ENCODE data around the gene MRPS12.

MRPS12 gene

GRCh38 chr19:38917921-38918491 lies 12.7 kb upstream of the MRPS12 start:
- peaks cover 0 to 33% (median 4%) of the 10 kb centered on the region in 3 donors for H3K36me3 ChIP-seq
- no peak for TF ChIP-seq CTCF (IDR thresholded peaks at IDR 0.05)
- intact Hi-C loops (cut with DNase I; ENCODE audit: low total_unique reads): no loop called here
- no peak overlapping the region for H3K4me3 ChIP-seq
- no peak overlapping the region for H3K27ac ChIP-seq
- no peaks in the 10 kb centered on the region for H3K27me3 ChIP-seq
- H3K4me1 ChIP-seq: no peaks in the 10 kb centered on the region
- DNase-seq: peak in 1 of 2 donors; percentile 49
- no peaks in the 10 kb centered on the region for H3K9me3 ChIP-seq

GRCh38 chr19:38918526-38918925 lies 12.2 kb upstream of the MRPS12 start:
- DNase-seq: peak in 1 of 2 donors; percentile 48
- Histone ChIP-seq H3K9me3 (no peaks in the 10 kb centered on the region), H3K27me3 (no peaks in the 10 kb centered on the region), H3K36me3 (peaks cover 0 to 33% (median 4%) of the 10 kb centered on the region in 3 donors), H3K4me1 (no peaks in the 10 kb centered on the region), H3K27ac (no peak overlapping the region), H3K4me3 (no peak overlapping the region)
- no peak for TF ChIP-seq CTCF (IDR thresholded peaks at IDR 0.05)
- intact Hi-C loops (cut with DNase I; ENCODE audit: low total_unique reads): no loop called here

GRCh38 chr19:38919837-38920601 lies 10.7 kb upstream of the MRPS12 start:
- Histone ChIP-seq H3K36me3 (peaks cover 4 to 42% (median 5%) of the 10 kb centered on the region in 3 donors), H3K27me3 (no peaks in the 10 kb centered on the region), H3K4me1 (no peaks in the 10 kb centered on the region), H3K4me3 (no peak overlapping the region), H3K9me3 (no peaks in the 10 kb centered on the region), H3K27ac (no peak overlapping the region)
- DNase-seq: peak in 1 of 2 donors; percentile 60
- intact Hi-C loops (cut with DNase I; ENCODE audit: low total_unique reads): no loop called here
- no peak for TF ChIP-seq CTCF (IDR thresholded peaks at IDR 0.05)

GRCh38 chr19:38920602-38921419 lies 9.9 kb upstream of the MRPS12 start:
- no peak for DNase-seq
- Histone ChIP-seq H3K27me3 (no peaks in the 10 kb centered on the region), H3K4me3 (no peak overlapping the region), H3K27ac (no peak overlapping the region), H3K9me3 (no peaks in the 10 kb centered on the region), H3K36me3 (peaks cover 8 to 42% (median 9%) of the 10 kb centered on the region in 3 donors), H3K4me1 (no peaks in the 10 kb centered on the region)
- intact Hi-C loops (cut with DNase I; ENCODE audit: low total_unique reads): no loop called here
- TF ChIP-seq CTCF (IDR thresholded peaks at IDR 0.05): no peak

GRCh38 chr19:38921420-38922274 lies 9.1 kb upstream of the MRPS12 start:
- peaks cover 9 to 41% (median 11%) of the 10 kb centered on the region in 3 donors for H3K36me3 ChIP-seq
- no peak overlapping the region for H3K4me3 ChIP-seq
- no peaks in the 10 kb centered on the region for H3K27me3 ChIP-seq
- DNase-seq: peak in 1 of 2 donors; percentile 53
- no peak for TF ChIP-seq CTCF (IDR thresholded peaks at IDR 0.05)
- H3K4me1 ChIP-seq: no peaks in the 10 kb centered on the region
- H3K27ac ChIP-seq: no peak overlapping the region
- H3K9me3 ChIP-seq: no peaks in the 10 kb centered on the region
- intact Hi-C loops (cut with DNase I; ENCODE audit: low total_unique reads): no loop called here
